GM19397 (cell line): Measurements from ENCODE around the gene SLC39A1.
A peak's percentile ranks its signal among the peaks of the same experiment; 100 is the strongest.

ENCODE experiments used
- ATAC-seq: cut with Tn5 transposase; IDR thresholded peaks from one replicate; pipeline ENCODE4 v1.9.1; 2021; ENCODE audit warnings: mild to moderate bottlenecking, moderate library complexity; ENCODE audit not compliant: unreplicated experiment

The SLC39A1 gene

GRCh38 chr1:153977250-153978240, 14.2 kb upstream of the SLC39A1 start, which contains the start of gene JTB:
JTB (minus strand) TSS chr1:153977674; CDS start chr1:153977252, 422 bp downstream.
- peak; percentile 79 for ATAC-seq

DNA sequence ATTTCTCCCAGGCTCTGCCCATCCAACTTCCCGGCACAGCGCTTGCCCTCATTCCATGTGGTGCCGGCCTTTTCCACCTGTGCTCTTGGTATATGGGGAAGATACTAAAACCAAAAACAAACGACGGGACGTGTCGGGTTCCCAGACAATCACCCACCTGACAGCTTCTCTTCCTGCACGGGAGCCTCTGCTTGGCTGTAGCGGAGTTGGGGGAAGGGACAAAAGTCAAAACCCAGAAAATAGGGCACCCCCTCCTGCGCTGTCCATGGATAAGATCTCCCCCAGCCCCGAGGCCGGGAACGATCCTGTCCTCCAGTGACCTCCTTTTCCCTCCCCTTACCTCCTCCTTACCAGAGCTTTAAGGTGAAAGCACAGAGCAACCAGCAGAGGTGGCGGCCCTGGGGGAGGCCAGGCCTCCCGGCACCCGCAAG, 13.5 kb upstream of the SLC39A1 start:
- ATAC-seq = no peak

- no peak for ATAC-seq
These were observed 10.2 kb upstream of the SLC39A1 start for GRCh38 chr1:153973525-153973924.

DNA sequence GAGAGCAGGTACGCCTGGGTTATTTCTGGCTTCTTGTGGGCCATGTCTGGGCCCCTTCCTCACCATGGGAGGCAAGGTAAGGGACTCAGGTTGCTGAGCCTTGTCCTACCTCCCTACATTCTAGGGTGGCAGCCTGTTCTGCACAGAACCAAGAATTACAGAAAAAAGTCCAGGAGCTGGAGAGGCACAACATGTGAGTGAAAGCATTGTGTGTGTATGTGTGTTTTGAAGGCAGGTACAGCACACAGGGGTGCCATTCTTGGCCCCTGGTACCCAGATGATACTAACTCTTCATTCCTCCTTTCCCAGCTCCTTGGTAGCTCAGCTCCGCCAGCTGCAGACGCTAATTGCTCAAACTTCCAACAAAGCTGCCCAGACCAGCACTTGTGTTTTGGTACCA, 9.7 kb upstream of the SLC39A1 start:
- no peak for ATAC-seq

GRCh38 chr1:153970346-153970745, 7.0 kb upstream of the SLC39A1 start:
- no peak for ATAC-seq

- ATAC-seq = no peak
These were observed 5.6 kb upstream of the SLC39A1 start for GRCh38 chr1:153968972-153969371.

DNA sequence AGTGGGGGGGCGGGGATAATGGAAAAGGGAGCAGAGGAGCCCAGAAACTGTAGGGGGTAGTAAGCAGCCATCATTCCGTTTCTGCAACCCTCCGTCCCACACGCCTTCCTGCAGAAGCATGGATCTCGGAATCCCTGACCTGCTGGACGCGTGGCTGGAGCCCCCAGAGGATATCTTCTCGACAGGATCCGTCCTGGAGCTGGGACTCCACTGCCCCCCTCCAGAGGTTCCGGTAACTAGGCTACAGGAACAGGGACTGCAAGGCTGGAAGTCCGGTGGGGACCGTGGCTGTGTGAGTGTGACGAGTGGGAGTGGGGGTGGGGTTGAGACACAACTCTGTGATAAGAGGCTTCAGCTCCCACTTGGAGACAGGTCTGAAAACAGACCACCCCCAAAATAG, 5.1 kb upstream of the SLC39A1 start:
- no peak for ATAC-seq

DNA sequence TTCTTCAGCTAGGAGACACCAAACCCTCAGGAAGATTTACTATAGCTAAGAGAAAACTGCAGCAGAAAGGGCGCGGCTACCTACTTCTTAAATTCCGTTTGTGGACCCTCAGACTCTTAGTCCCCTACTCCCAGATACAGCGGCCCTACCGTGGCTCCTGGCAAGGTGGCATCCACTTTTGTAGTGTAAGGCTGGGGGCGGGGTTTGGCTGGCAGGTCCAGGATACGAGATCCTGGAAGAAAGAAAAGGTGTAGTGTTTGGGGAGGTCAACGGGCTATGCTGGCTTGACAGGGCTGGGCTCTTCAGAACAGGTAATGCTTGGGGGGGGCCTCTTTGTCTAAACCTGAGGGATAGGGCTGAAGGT, 4.6 kb upstream of the SLC39A1 start:
- ATAC-seq = no peak

DNA sequence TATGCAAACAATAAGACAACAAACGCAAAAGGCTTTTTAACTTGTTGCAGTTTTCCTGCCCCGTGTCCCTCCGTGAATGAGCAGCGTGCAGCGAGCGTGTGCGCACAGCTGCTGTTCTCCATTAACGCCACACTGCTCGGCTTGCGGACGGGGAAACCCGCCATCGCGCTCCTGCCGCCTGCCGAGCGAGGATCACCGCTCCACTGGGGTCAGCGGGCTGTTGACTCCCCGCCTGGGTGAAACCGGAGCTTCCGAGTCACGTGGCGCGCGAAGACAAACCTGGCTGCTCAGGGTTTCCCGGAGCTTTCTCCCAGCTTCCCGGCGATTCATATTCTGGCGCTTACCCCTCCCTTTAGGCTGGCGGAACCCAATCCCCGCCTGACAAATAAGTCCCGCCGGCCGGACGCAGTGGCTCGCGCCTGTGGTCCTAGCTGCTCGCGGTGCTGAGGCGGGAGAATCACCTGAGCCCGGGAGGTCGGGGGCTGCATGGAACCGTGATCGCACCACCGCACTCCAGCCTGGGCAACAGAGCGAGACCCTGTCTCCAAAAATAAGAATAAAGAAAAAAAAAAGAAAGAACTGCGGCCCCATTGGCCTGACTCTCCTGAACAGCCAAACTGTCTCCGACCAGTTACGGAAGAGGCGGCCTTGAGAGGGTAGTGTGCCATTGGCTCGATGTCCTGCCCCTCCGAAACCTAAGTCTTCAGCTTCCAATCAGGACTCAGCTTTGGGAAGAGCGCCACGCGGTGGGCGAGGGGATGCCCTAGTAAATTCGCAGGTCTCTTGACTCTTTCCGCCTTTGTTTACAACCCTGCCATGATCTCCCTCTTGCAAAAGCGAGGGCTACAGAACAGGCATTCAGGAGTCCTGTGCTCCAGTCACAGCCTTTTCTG, 4.0 kb upstream of the SLC39A1 start, which contains the start of gene CREB3L4:
TSS of gene CREB3L4 (plus strand) at position 796 of the 893 bp plus-strand sequence. CDS start 624 bp downstream, outside the sequence.
- peak; percentile 54 for ATAC-seq

- ATAC-seq = peak; percentile 1
These were observed 554 bp upstream of the SLC39A1 start for GRCh38 chr1:153963850-153964331.

DNA sequence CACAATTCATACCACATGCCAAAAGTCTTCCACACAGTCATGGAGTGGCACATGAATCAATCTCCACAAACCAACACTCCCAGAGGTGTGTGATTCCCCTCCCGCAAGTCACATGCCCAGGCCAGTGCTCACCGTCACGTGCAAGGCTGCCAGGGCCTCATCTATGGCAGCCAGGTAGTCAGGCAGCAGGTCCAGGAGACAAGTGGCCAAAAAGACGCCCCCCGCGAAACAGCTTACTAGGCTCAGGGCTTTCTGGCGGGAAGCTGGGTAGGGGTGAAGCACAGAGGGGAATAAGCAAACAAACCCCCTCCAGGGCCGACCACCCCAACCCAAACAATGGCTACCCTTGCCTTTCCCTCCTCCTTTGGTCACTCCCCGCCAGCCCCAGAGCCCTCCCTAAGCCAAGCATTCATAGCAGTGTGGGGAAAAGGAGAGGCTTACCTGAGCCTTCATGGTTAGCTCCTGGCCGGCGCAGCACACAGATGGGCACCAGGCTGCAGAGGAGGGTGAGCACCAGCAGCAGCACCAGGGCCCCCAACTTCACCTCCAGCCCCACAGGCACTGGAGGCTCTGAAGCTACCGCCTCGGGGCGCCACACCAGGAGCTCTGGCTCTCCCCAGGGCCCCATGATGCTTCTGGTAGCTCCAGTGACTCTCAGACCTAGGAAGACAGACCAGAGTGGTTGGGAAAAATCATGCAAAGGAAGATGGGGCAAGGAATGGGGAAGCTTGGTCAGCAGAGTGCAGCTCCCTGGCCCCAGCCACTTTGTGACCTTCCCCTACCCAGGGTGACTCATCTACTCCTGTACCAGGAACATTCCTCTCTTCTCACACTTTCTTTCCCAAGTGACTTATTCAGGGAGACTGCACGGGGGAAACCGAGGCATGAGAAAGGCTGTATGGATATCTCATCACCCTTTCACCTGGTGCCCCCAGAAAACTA, 978 bp downstream of the SLC39A1 start:
- no peak for ATAC-seq

DNA sequence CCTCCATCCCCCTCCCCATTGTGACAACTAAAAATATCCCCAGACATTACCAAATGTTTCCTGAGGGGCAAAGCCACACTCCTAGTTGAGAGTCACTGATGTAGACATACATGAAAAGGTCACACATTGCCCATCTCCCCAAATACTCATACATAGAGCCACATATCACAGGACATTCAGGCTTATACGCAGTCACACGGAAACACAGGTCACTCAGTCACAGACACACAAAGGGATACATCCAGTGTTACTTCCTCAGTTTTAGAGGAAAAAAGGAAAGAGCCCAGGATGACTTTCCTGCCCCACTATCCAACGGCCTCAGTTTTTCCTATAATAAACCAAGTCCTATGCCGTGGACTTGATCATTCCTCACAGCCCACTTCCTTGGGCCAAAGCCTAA, 1.9 kb downstream of the SLC39A1 start:
- ATAC-seq = no peak

- ATAC-seq = no peak
These were observed 3.1 kb downstream of the SLC39A1 start for GRCh38 chr1:153960206-153960605.

- no peak for ATAC-seq
These were observed 3.9 kb downstream of the SLC39A1 start for GRCh38 chr1:153959454-153959853.

GRCh38 chr1:153958961-153959260, 4.4 kb downstream of the SLC39A1 start:
- ATAC-seq = no peak

DNA sequence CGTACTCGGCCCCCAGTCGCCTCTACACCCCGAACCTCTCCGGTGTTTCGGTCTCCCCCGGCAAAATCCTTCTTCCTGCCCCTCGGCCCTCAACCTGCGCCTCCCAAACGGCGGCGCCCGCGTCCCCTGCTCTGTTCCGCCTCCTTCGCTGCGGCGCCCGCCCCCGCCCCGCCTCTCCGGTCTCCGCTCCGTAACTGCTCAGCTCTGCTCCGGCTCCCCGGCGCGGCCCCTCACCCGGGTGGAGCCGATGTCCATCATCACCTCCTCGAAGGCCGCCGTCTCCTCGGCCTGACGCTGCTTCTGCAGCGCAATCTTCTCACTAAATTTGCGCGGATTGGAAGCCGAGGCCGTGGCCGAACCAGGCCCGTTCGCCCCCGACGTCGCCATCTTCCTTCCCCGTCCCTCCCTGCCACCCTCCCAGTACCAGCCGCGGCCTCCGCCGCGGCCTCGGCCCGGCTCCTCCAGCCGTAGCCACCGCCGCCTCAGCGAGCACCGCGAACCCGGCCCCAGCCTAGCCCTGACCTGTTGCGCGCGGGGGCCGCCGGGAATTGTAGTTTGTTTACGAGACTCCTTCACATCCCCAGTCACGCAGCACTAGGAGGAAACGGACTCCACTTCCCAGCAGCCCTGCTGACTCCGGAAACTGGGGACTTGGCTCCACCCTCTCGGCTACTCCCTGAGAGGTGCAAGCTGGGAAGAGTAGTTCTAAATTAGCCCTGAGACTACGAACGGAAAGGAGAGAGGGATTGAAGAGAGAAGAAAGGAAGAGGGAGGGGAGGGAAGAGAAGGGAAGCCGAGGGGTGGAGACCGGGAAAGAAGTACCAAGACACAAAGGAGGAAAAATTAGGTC, 5.0 kb downstream of the SLC39A1 start, which contains the start of gene CRTC2:
TSS of gene CRTC2 (minus strand) at position 502 of the 850 bp plus-strand sequence. CDS start at position 387, 115 bp downstream.
- peak; percentile 69 for ATAC-seq

DNA sequence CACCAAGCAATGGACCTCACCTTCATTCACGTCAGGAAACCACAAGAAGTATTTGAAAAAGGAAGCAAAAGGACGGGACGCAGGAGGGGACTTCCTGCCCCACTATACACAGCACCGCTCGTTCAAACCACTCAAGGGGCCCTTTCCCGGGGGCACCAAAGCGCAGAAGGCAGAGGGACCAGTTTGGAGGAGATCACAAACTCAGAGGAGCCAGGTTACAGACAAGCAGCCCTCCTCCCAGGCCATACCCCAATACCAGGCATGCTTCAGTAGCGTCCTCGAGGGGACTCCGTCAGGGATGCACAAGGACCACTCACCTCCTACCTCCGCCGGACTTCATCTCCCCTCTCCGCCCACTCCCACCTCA, 5.6 kb downstream of the SLC39A1 start:
- peak; percentile 13 for ATAC-seq

GRCh38 chr1:153956997-153957715, 6.2 kb downstream of the SLC39A1 start:
- ATAC-seq = no peak

DNA sequence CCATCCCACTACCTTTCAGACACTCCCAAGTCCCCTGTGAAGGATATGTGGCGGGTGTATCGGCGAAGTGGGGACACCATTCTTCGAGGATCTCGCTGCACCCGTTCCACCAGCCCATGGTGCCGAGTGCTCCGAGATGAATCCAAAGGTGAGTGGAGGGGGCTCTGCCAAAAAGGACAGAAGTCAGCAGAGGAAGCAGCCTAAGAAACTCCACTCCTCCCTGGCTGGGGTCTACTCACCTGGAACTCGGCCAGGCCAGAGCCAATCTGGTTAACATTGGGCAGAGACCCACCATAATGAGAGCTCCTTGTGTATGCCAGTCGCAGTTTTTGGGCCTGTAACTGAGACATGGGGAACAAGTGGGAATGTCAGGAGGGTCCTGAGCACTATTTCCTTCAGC, 8.5 kb downstream of the SLC39A1 start:
- no peak for ATAC-seq
